Natural killer cell treated with Interleukin-12 subunit alpha and Interleukin-12 subunit beta and Interleukin-15 and Interleukin-18, amount 100 ng/mL, for 72 hours (primary cell): Measurements from ENCODE around the gene SPATS2L. TPM values are rescaled to one million over a fixed set of nuclear protein-coding genes. Genes with fewer than 3 reads are reported as not detected.

Source experiments
- ATAC-seq, 2 donors: fragments of 150-1000 bp; cut with Tn5 transposase in 1 of 2; sonication (Bioruptor Pico), chemical (Tn5 transposase) in 1 of 2; 2 replicates each; pipeline ENCODE4 v1.10.0; 2021
- DNase-seq: peaks from one replicate; pipeline ENCODE4 v3.0.0; 2022; ENCODE audit warnings: low spot score
- H3K27ac Mint-ChIP-seq, 2 donors: 1 replicate in 1 of 2; 2 replicates in 1 of 2; pipeline ENCODE4 v1.8.0; 2022; ENCODE audit warnings: mixed read lengths in 2 of 2, mild to moderate bottlenecking in 1 of 2, moderate library complexity in 1 of 2
- H3K27me3 Mint-ChIP-seq, 2 donors: 1 replicate in 1 of 2; 2 replicates in 1 of 2; pipeline ENCODE4 v1.8.0; 2022; ENCODE audit warnings: mixed read lengths in 2 of 2
- H3K36me3 Mint-ChIP-seq: one replicate; pipeline ENCODE4 v1.8.0; 2022; ENCODE audit warnings: mixed read lengths
- H3K4me1 Mint-ChIP-seq, 2 donors: 1 replicate in 1 of 2; 2 replicates in 1 of 2; pipeline ENCODE4 v1.8.0; 2022; ENCODE audit warnings: low read depth in 2 of 2, mixed read lengths in 2 of 2, mild to moderate bottlenecking in 1 of 2
- H3K4me3 Mint-ChIP-seq: one replicate; pipeline ENCODE4 v1.8.0; 2022; ENCODE audit warnings: mixed read lengths
- H3K9me3 Mint-ChIP-seq: 2 replicates; pipeline ENCODE4 v1.8.0; 2022; ENCODE audit warnings: mixed read lengths
- total RNA-seq, 2 donors: library from RNA; stranded (reverse); gene quantifications; one replicate each; pipeline ENCODE4 v1.2.3, GENCODE V29; 2022

SPATS2L gene
- total RNA-seq, 2 donors from 2014 or later = 19.6 to 44.4 TPM

DNA sequence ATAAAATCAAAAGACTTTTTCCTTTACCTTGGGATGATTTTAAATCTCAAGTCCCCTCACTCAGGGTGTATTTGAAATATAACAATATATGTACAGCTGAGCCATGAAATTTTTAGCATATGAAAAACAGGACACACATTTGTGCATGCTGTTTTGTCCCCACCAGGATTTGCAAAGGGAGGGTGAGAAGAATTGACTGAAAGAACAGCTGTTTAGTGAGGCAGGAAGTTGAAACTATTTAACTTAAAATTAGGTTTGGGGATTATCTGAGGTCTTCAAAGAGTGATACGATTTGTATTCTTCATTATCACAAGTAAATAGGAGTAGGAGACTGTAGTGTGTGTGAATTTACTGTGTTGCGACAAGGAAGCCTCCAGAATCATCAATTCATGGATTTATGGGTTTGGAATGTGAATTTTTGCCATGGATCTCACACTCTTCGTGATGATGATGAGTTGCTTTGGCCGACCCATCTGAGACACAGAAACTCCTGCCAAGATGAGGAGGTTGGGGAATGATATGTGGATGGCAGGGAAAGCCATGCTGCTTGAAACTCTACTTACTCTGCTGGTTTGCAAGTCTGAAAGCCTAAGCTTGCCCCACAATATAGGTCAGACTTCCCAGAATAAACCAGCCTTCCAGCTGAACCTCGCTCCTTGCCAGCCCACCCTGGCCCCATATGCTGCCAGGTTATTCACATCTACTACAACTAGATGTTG, 31.0 kb upstream of the SPATS2L start:
- Mint-ChIP-seq H3K4me3 (no peak overlapping the region), H3K4me1 (no peaks in the 10 kb centered on the region), H3K9me3 (no peaks in the 10 kb centered on the region), H3K27me3 (peaks cover 20 to 26% of the 10 kb centered on the region in 2 donors), H3K36me3 (no peaks in the 10 kb centered on the region), H3K27ac (no peak overlapping the region)
- ATAC-seq (no peak), DNase-seq (no peak)

- H3K36me3 Mint-ChIP-seq = no peaks in the 10 kb centered on the region
- no peaks in the 10 kb centered on the region for H3K9me3 Mint-ChIP-seq
- H3K27me3 Mint-ChIP-seq = peaks cover 17 to 26% of the 10 kb centered on the region in 2 donors
- H3K4me1 Mint-ChIP-seq = no peaks in the 10 kb centered on the region
- ATAC-seq (no peak), DNase-seq (no peak)
- no peak overlapping the region for H3K4me3 Mint-ChIP-seq
- H3K27ac Mint-ChIP-seq = no peak overlapping the region
These were observed 30.0 kb upstream of the SPATS2L start for GRCh38 chr2:200276472-200276871.

DNA sequence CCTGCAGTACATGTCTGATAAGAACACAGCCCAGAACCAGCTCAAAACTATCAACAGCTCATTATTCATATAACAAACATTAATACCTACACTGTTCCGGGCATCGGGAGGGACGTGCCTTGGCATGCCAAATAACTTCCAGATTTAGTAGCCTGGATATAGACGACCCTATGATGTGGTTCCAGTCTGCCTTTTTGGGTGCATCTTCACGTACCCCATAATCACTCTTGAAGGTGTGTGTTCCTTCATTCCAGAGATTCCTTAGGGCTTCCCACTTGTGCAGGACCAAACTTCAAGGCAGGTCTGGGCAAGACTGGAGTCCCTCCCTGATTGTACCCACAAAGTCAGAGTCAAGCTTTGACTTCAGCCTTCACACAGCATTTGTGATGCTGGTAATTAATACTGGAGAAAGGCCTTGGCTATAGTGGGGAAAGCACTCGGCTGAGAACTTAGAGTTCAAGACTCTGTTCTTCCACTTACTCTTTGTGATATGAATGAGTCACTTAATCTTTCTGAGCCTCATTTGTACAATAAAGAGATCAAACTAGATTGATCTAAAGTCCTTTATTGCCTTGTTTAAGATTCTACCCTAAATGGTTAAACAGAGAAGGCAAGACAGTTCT, 27.7 kb upstream of the SPATS2L start:
- no peak overlapping the region for H3K4me3 Mint-ChIP-seq
- H3K9me3 Mint-ChIP-seq = no peaks in the 10 kb centered on the region

DNA sequence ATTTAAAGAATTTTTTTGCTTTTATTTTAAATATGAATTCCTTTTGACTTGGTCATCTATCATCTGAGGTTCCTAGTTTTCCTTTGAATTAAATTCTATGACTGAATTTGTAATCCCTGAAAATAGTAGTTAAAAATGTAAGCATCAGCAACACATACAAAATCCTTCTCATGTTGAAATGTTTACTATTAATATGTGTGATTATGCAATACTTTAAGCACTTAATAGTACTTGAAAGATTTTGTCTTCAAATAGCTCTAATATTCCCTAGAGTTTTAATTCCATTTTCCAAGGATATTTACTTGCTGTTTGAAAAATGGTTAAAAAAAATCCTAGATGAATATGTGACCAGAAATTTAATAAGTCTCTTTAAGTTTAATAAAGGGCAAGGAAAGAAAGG, 26.6 kb upstream of the SPATS2L start:
- ATAC-seq (no peak), DNase-seq (no peak)
- H3K4me1 Mint-ChIP-seq = no peaks in the 10 kb centered on the region
- no peaks in the 10 kb centered on the region for H3K9me3 Mint-ChIP-seq
- H3K4me3 Mint-ChIP-seq = no peak overlapping the region
- no peaks in the 10 kb centered on the region for H3K36me3 Mint-ChIP-seq
- peaks cover 21 to 56% of the 10 kb centered on the region in 2 donors for H3K27me3 Mint-ChIP-seq
- no peak overlapping the region for H3K27ac Mint-ChIP-seq

More for the DNA sequence above, 27.7 kb upstream of the SPATS2L start:
- peaks cover 18 to 45% of the 10 kb centered on the region in 2 donors for H3K27me3 Mint-ChIP-seq
- no peaks in the 10 kb centered on the region for H3K4me1 Mint-ChIP-seq
- DNase-seq (no peak), ATAC-seq (no peak)
- H3K36me3 Mint-ChIP-seq = no peaks in the 10 kb centered on the region
- H3K27ac Mint-ChIP-seq = no peak overlapping the region

DNA sequence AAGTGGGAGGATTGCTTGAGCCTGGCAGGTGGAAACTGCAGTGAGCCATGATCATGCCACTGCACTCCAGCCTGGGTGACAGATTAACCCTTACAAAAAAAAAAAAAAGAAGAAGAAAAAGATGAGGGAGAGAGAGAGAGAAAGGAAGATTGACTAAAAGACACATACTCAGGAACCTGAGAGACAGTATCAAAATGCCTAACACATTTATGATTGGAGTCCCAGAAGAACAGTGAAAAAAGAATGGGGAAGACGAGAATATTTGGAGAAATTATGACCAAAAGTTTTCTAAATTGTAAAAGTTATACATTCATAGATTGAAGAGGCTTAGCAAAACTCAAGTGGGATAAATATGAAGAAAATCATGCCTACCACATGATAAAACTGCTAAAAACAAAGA, 19.9 kb upstream of the SPATS2L start:
- Mint-ChIP-seq H3K9me3 (no peaks in the 10 kb centered on the region), H3K27me3 (peaks cover 27 to 65% of the 10 kb centered on the region in 2 donors), H3K36me3 (no peaks in the 10 kb centered on the region), H3K4me3 (no peak overlapping the region), H3K27ac (no peak overlapping the region), H3K4me1 (no peaks in the 10 kb centered on the region)
- ATAC-seq (no peak), DNase-seq (no peak)

DNA sequence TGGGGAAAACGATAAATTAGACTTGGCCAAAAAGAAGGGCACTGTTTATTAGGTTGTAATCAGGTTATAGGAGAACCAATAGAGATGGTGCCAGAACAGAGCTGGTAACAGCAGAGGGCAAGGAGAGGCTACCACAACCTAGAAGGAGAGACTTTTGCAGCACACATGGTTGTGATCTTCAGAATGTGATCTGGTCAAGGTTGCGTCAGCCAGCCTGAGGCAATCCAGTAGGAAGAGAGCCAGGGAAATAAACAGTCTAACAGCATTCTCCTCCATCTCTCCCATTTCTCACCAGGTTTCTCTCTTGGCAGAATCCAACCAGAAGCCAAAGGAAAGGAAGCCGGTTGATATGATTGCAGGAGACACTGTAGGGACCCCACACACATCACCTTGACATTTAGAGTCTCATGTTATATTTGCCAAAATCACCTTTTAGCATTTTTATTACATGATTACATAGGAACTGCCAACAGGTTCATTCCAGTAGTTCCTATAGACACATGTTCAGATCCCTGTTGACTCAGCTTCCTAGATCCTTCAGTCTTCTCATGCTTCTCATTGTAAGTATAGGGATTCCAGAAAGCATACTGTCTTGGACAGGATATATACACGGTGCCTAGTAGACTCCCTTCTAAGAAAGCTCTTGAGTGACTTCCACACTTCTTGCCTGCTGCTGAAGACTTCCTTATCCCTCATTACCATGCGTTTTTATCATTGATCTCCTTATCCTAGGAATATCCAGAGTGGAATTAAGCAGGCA, 17.6 kb upstream of the SPATS2L start:
- Mint-ChIP-seq H3K4me3 (no peak overlapping the region), H3K27me3 (peaks cover 25 to 45% of the 10 kb centered on the region in 2 donors), H3K9me3 (no peaks in the 10 kb centered on the region), H3K4me1 (no peaks in the 10 kb centered on the region), H3K27ac (no peak overlapping the region), H3K36me3 (no peaks in the 10 kb centered on the region)
- no peak for ATAC-seq
- DNase-seq = no peak

- H3K4me3 Mint-ChIP-seq = no peak overlapping the region
- H3K9me3 Mint-ChIP-seq = no peaks in the 10 kb centered on the region
- H3K27me3 Mint-ChIP-seq = peaks cover 22 to 25% of the 10 kb centered on the region in 2 donors
- no peak overlapping the region for H3K27ac Mint-ChIP-seq
- H3K36me3 Mint-ChIP-seq = no peaks in the 10 kb centered on the region
- H3K4me1 Mint-ChIP-seq = peaks cover 0 to 7% of the 10 kb centered on the region in 2 donors
- DNase-seq = no peak
- ATAC-seq = no peak
These were observed 10.4 kb upstream of the SPATS2L start for GRCh38 chr2:200296118-200296517.

DNA sequence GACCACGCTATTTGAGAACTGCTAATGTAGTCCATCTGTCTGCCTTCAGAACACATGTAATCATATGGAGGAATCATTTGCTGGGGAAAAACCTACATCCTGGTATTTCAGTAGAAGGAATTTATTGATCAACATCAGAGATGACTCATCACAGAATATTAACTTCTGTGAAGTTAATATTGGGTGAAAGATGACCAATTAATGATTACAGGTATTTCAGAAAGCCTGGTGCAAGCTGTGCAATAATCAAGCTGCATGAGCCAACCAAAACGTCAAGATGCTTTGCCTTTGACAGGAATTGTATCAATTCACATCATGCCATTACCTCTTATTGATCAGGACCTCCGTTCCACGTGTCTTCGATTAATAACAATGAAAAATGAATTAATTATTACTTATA, 9.4 kb upstream of the SPATS2L start:
- Mint-ChIP-seq H3K27me3 (peaks cover 25% of the 10 kb centered on the region in 2 donors), H3K4me1 (peaks cover 0 to 7% of the 10 kb centered on the region in 2 donors), H3K4me3 (no peak overlapping the region), H3K9me3 (no peaks in the 10 kb centered on the region), H3K27ac (no peak overlapping the region), H3K36me3 (no peaks in the 10 kb centered on the region)
- no peak for ATAC-seq
- DNase-seq = no peak

- ATAC-seq (no peak), DNase-seq (no peak)
- Mint-ChIP-seq H3K27me3 (peaks cover 31 to 33% of the 10 kb centered on the region in 2 donors), H3K9me3 (no peaks in the 10 kb centered on the region), H3K36me3 (no peaks in the 10 kb centered on the region), H3K4me3 (no peak overlapping the region), H3K27ac (no peak overlapping the region), H3K4me1 (peaks cover 0 to 10% of the 10 kb centered on the region in 2 donors)
These were observed 8.5 kb upstream of the SPATS2L start for GRCh38 chr2:200297989-200298388.

GRCh38 chr2:200298816-200299215, 7.7 kb upstream of the SPATS2L start:
- H3K27me3 Mint-ChIP-seq = peaks cover 33 to 40% of the 10 kb centered on the region in 2 donors
- H3K9me3 Mint-ChIP-seq = no peaks in the 10 kb centered on the region
- H3K4me1 Mint-ChIP-seq = peaks cover 0 to 11% of the 10 kb centered on the region in 2 donors
- no peak overlapping the region for H3K27ac Mint-ChIP-seq
- no peak overlapping the region for H3K4me3 Mint-ChIP-seq
- DNase-seq = no peak
- no peak for ATAC-seq
- H3K36me3 Mint-ChIP-seq = no peaks in the 10 kb centered on the region

DNA sequence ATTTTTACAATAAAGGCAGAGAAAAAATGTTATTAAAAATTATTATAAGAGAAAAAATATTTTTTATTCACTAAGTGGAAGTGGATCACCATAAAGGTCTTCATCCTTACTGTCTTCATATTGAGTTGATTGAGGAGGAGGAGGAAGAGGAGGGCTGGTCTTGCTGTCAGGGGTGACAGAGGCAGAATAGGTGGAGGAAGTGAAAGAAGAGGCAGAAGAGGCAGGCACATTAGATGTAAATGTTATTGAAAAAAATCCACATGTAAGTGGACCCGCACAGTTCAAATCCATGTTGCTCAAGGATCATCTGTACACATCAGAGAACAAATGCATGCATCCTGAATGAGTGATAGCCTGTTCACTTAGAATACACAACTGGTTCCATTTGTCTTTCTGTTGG, 6.4 kb upstream of the SPATS2L start:
- ATAC-seq = no peak

GRCh38 chr2:200300638-200301314, 5.7 kb upstream of the SPATS2L start:
- peaks cover 0 to 11% of the 10 kb centered on the region in 2 donors for H3K4me1 Mint-ChIP-seq
- no peak for DNase-seq
- H3K9me3 Mint-ChIP-seq = no peaks in the 10 kb centered on the region
- no peak overlapping the region for H3K4me3 Mint-ChIP-seq
- ATAC-seq = no peak
- H3K27ac Mint-ChIP-seq = no peak overlapping the region
- no peaks in the 10 kb centered on the region for H3K36me3 Mint-ChIP-seq
- peaks cover 31% of the 10 kb centered on the region in 2 donors for H3K27me3 Mint-ChIP-seq

More for the DNA sequence above, 6.4 kb upstream of the SPATS2L start:
- no peak for DNase-seq
- H3K27ac Mint-ChIP-seq = no peak overlapping the region
- H3K9me3 Mint-ChIP-seq = no peaks in the 10 kb centered on the region
- H3K27me3 Mint-ChIP-seq = peaks cover 34 to 37% of the 10 kb centered on the region in 2 donors
- H3K4me3 Mint-ChIP-seq = no peak overlapping the region
- H3K4me1 Mint-ChIP-seq = peaks cover 0 to 11% of the 10 kb centered on the region in 2 donors
- no peaks in the 10 kb centered on the region for H3K36me3 Mint-ChIP-seq

GRCh38 chr2:200301953-200302858, 4.3 kb upstream of the SPATS2L start:
- H3K36me3 Mint-ChIP-seq = peaks cover 6% of the 10 kb centered on the region
- H3K27me3 Mint-ChIP-seq = peaks cover 18 to 27% of the 10 kb centered on the region in 2 donors
- no peak overlapping the region for H3K27ac Mint-ChIP-seq
- no peaks in the 10 kb centered on the region for H3K9me3 Mint-ChIP-seq
- peaks cover 4 to 10% of the 10 kb centered on the region in 2 donors for H3K4me1 Mint-ChIP-seq
- DNase-seq (no peak), ATAC-seq (no peak)
- H3K4me3 Mint-ChIP-seq = no peak overlapping the region
